PC-3 (cell line): ENCODE measurements around the gene ATG4B.

Experiments used
- CTCF ChIP-seq: fragments of 300-600 bp; sonication (generic); conservative IDR thresholded peaks from 2 replicates; pipeline ENCODE4 v1.5.1; 2017; ENCODE audit warnings: antibody characterized with exemption, low read depth, mild to moderate bottlenecking, low read length
- EZH2 ChIP-seq: fragments of 300-600 bp; sonication (generic); IDR thresholded peaks from one replicate; pipeline ENCODE4 v1.6.1; 2017; ENCODE audit warnings: antibody characterized with exemption, mild to moderate bottlenecking, low read length; ENCODE audit not compliant: unreplicated experiment

- no peak for TF ChIP-seq CTCF
- TF ChIP-seq EZH2 = no peak
Measured at GRCh38 chr2:241677392-241677791, 39.9 kb downstream of the ATG4B start.
